Glutamatergic neuron (in vitro differentiated cells): ENCODE results near the gene LGMN. TPM values are rescaled to one million over a fixed set of nuclear protein-coding genes. Genes with fewer than 3 reads are reported as not detected.
A peak's percentile ranks its signal among the peaks of the same experiment; 100 is the strongest.

ENCODE experiments used
- DNase-seq: peaks from one replicate; pipeline ENCODE4 v3.0.0; 2022
- H3K27ac Mint-ChIP-seq: one replicate; pipeline ENCODE4 v1.8.0; 2020; ENCODE audit warnings: mild to moderate bottlenecking, mixed read lengths, inconsistent platforms; ENCODE audit not compliant: unreplicated experiment
- H3K27me3 Mint-ChIP-seq: one replicate; pipeline ENCODE4 v1.8.0; 2020; ENCODE audit warnings: mild to moderate bottlenecking, moderate library complexity, mixed read lengths, inconsistent platforms; ENCODE audit not compliant: unreplicated experiment
- H3K36me3 Mint-ChIP-seq: one replicate; pipeline ENCODE4 v1.8.0; 2020; ENCODE audit warnings: mild to moderate bottlenecking, mixed read lengths, inconsistent platforms; ENCODE audit not compliant: unreplicated experiment
- H3K4me1 Mint-ChIP-seq: one replicate; pipeline ENCODE4 v1.8.0; 2020; ENCODE audit warnings: mild to moderate bottlenecking, low read depth, mixed read lengths, inconsistent platforms; ENCODE audit not compliant: unreplicated experiment
- H3K4me3 Mint-ChIP-seq: one replicate; pipeline ENCODE4 v1.8.0; 2020; ENCODE audit warnings: mild to moderate bottlenecking, mixed read lengths, inconsistent platforms; ENCODE audit not compliant: unreplicated experiment
- H3K9me3 Mint-ChIP-seq: one replicate; pipeline ENCODE4 v1.8.0; 2020; ENCODE audit warnings: mild to moderate bottlenecking, moderate library complexity, mixed read lengths, inconsistent platforms; ENCODE audit not compliant: unreplicated experiment
- CTCF ChIP-seq: fragments of 200-600 bp; sonication (generic); IDR thresholded peaks from one replicate; pipeline ENCODE4 v1.5.0; 2021; ENCODE audit not compliant: partially characterized antibody, unreplicated experiment
- total RNA-seq: library from RNA; stranded (reverse); fragmentation: NEBNext Ultra II Directional; extraction: Animal tissue kit (Norgen Biotek cat#: 25700); gene quantifications from one replicate; pipeline ENCODE4 v1.2.1, GENCODE V29; 2021; ENCODE audit not compliant: unreplicated experiment

LGMN gene
- total RNA-seq, 1 donor from 2014 or later: 36.9 TPM

GRCh38 chr14:92657457-92658142 lies 90.8 kb downstream of the LGMN start:
- Mint-ChIP-seq H3K9me3 (peaks cover 4% of the 10 kb centered on the region), H3K4me1 (peaks cover 3% of the 10 kb centered on the region), H3K27ac (no peak overlapping the region), H3K4me3 (no peak overlapping the region), H3K27me3 (peaks cover 5% of the 10 kb centered on the region), H3K36me3 (peaks cover 6% of the 10 kb centered on the region)
- no peak for DNase-seq
- TF ChIP-seq CTCF: no peak

GRCh38 chr14:92656306-92657081 lies 91.9 kb downstream of the LGMN start:
- no peak for DNase-seq
- no peak overlapping the region for H3K27ac Mint-ChIP-seq
- no peak overlapping the region for H3K4me3 Mint-ChIP-seq
- no peaks in the 10 kb centered on the region for H3K4me1 Mint-ChIP-seq
- H3K27me3 Mint-ChIP-seq: peaks cover 5% of the 10 kb centered on the region
- TF ChIP-seq CTCF: no peak
- peaks cover 2% of the 10 kb centered on the region for H3K9me3 Mint-ChIP-seq
- H3K36me3 Mint-ChIP-seq: peaks cover 6% of the 10 kb centered on the region

GRCh38 chr14:92655419-92656201 lies 92.8 kb downstream of the LGMN start:
- Mint-ChIP-seq H3K27ac (peak overlapping the region; percentile 31), H3K36me3 (peaks cover 6% of the 10 kb centered on the region), H3K9me3 (peaks cover 2% of the 10 kb centered on the region), H3K4me1 (no peaks in the 10 kb centered on the region), H3K27me3 (peaks cover 5% of the 10 kb centered on the region), H3K4me3 (no peak overlapping the region)
- no peak for TF ChIP-seq CTCF
- no peak for DNase-seq

- peaks cover 5% of the 10 kb centered on the region for H3K27me3 Mint-ChIP-seq
- no peak overlapping the region for H3K4me3 Mint-ChIP-seq
- no peaks in the 10 kb centered on the region for H3K4me1 Mint-ChIP-seq
- peaks cover 2% of the 10 kb centered on the region for H3K9me3 Mint-ChIP-seq
- no peak overlapping the region for H3K27ac Mint-ChIP-seq
- DNase-seq: no peak
- peaks cover 6% of the 10 kb centered on the region for H3K36me3 Mint-ChIP-seq
- no peak for TF ChIP-seq CTCF
Measured at GRCh38 chr14:92654239-92654901, 94.1 kb downstream of the LGMN start.

Other genes starting within 250 kb of the LGMN start
- gene RIN3, start 234.8 kb downstream of the LGMN start, total RNA-seq: 0.76 TPM
- 28.2 TPM for gene GOLGA5, start 45.7 kb upstream of the LGMN start, total RNA-seq
- 663 TPM for gene CHGA, start 174.5 kb upstream of the LGMN start, total RNA-seq